Stimulated activated CD8-positive, alpha-beta memory T cell treated with anti-CD3 and anti-CD28 coated beads, Interleukin-4, amount 100 ng/mL, for 48 hours (primary cell): ENCODE data around the gene GNG4.
"Not testable (repeated sequence)": the region's sequence is repeated elsewhere in the genome, so short reads cannot be mapped to it uniquely, and the experiment has no call there.

Source experiments
- DNase-seq: peaks from one replicate; pipeline ENCODE4 v3.0.0-alpha.2; 2020

GNG4 gene

GRCh38 chr1:235624721-235625333, 24.8 kb downstream of the GNG4 start:
- DNase-seq: no peak

GRCh38 chr1:235622936-235623779, 26.4 kb downstream of the GNG4 start:
- DNase-seq: no peak

GRCh38 chr1:235619149-235619548, 30.4 kb downstream of the GNG4 start:
- DNase-seq: not testable (repeated sequence)

- no peak for DNase-seq
Observed at GRCh38 chr1:235617808-235618207, 31.8 kb downstream of the GNG4 start.

GRCh38 chr1:235617140-235617539, 32.4 kb downstream of the GNG4 start:
- no peak for DNase-seq

- DNase-seq: no peak
Observed at GRCh38 chr1:235614442-235614954, 35.1 kb downstream of the GNG4 start.

- DNase-seq: no peak
Observed at GRCh38 chr1:235613602-235614001, 36.0 kb downstream of the GNG4 start.

GRCh38 chr1:235612761-235613160, 36.8 kb downstream of the GNG4 start:
- no peak for DNase-seq

GRCh38 chr1:235610157-235610556, 39.4 kb downstream of the GNG4 start:
- DNase-seq: no peak

- no peak for DNase-seq
Observed at GRCh38 chr1:235608278-235608677, 41.3 kb downstream of the GNG4 start.

GRCh38 chr1:235607284-235607683, 42.3 kb downstream of the GNG4 start:
- no peak for DNase-seq

GRCh38 chr1:235601104-235601503, 48.5 kb downstream of the GNG4 start:
- DNase-seq: peak; percentile 55

- DNase-seq: no peak
Observed at GRCh38 chr1:235599536-235599935, 50.0 kb downstream of the GNG4 start.

GRCh38 chr1:235597867-235598553, 51.6 kb downstream of the GNG4 start:
- DNase-seq: no peak

GRCh38 chr1:235595079-235595478, 54.5 kb downstream of the GNG4 start:
- DNase-seq: no peak

GRCh38 chr1:235594281-235594895, 55.2 kb downstream of the GNG4 start:
- not testable (repeated sequence) for DNase-seq

GRCh38 chr1:235588916-235589515, 60.6 kb downstream of the GNG4 start:
- DNase-seq: no peak

GRCh38 chr1:235588156-235588555, 61.4 kb downstream of the GNG4 start:
- no peak for DNase-seq

GRCh38 chr1:235586992-235587391, 62.6 kb downstream of the GNG4 start:
- no peak for DNase-seq

- DNase-seq: no peak
Observed at GRCh38 chr1:235586413-235586812, 63.2 kb downstream of the GNG4 start.

- no peak for DNase-seq
Observed at GRCh38 chr1:235584973-235585372, 64.6 kb downstream of the GNG4 start.

- no peak for DNase-seq
Observed at GRCh38 chr1:235583511-235584001, 66.0 kb downstream of the GNG4 start.

- DNase-seq: no peak
Observed at GRCh38 chr1:235582130-235582529, 67.5 kb downstream of the GNG4 start.
